ENCODE data around the gene CDC42SE1. TPM values are rescaled to one million over a fixed set of nuclear protein-coding genes. Genes with fewer than 3 reads are reported as not detected.
A peak's percentile ranks its signal among the peaks of the same experiment; 100 is the strongest.

CDC42SE1 gene
- total RNA-seq, 1 experiment from 2014 or later: 62.8 TPM

- no peaks in the 10 kb centered on the region for H4K20me1 ChIP-seq (ENCODE audit: insufficient read depth)
- no peaks in the 10 kb centered on the region for H3K79me2 ChIP-seq (ENCODE audit: low read depth)
- no peaks in the 10 kb centered on the region for H3K27me3 ChIP-seq (ENCODE audit: insufficient read depth, low read depth)
- peak within 1 kb of the TSS; percentile 66 for H3K4me3 ChIP-seq
- ChIA-PET POLR2A (ENCODE audit: unreplicated experiment) (interaction anchor here (0.6 to 0.7 kb wide), 2 partner anchors 41 to 101 kb away, joined by 3 to 4 read pairs; no protein-coding TSS in a partner anchor), CTCF (interaction anchor here (0.6 to 1.1 kb wide), 3 partner anchors 10 to 1943 kb away, joined by 3 to 5 read pairs (median 5); no protein-coding TSS in a partner anchor)
- H3K9me2 ChIP-seq (ENCODE audit: insufficient read depth): no peaks in the 10 kb centered on the region
- no TSS peak for BruUV-seq (replicated peaks)
- peak within 1 kb of the TSS; percentile 89 for H2AFZ ChIP-seq
- H3K4me1 ChIP-seq (replicated peaks; ENCODE audit: insufficient read depth): peaks cover 5% of the 10 kb centered on the region
- peak within 1 kb of the TSS; percentile 9 for H3K27ac ChIP-seq
- DNase-seq: peak in 1 of 2 experiments; percentile 70
- intact Hi-C loops (cut with micrococcal nuclease; ENCODE audit: unreplicated experiment): loop anchor here (1.0 kb wide), 1 partner anchor 39 kb away; the partner anchor contains the start of gene PRUNE1
- peaks cover 32% of the 10 kb centered on the region for H3F3A ChIP-seq (ENCODE audit: insufficient read depth, low read depth)
- no peaks in the 10 kb centered on the region for H3K9me3 ChIP-seq (ENCODE audit: insufficient read depth, low read depth)
- H3K4me2 ChIP-seq: peak within 1 kb of the TSS; percentile 97
- TF ChIP-seq EZH2 (IDR thresholded peaks at IDR 0.05; ENCODE audit: low read depth) (no peak), CTCF (conservative IDR thresholded peaks at IDR 0.05) (no peak)
- 0 out of 2 replicates have a peak, but pooled peaks cover 5% of the 10 kb centered on the region for H3K36me3 ChIP-seq (ENCODE audit: low read depth)
Observed at GRCh38 chr1:151047591-151047924, 11.9 kb downstream of the CDC42SE1 start, which contains the start of gene C1orf56. C1orf56 (plus strand) TSS chr1:151047751; CDS start chr1:151047848, 97 bp downstream.

GRCh38 chr1:151043163-151043562 lies 16.3 kb downstream of the CDC42SE1 start:
- POLR2A ChIA-PET (ENCODE audit: unreplicated experiment): no interaction called here
- DNase-seq: no peak

GRCh38 chr1:151039521-151039920 lies 19.9 kb downstream of the CDC42SE1 start:
- TF ChIP-seq EZH2 (IDR thresholded peaks at IDR 0.05; ENCODE audit: low read depth) (no peak), CTCF (conservative IDR thresholded peaks at IDR 0.05) (no peak)
- Histone ChIP-seq H3K36me3 (ENCODE audit: low read depth) (no peaks in the 10 kb centered on the region), H3K4me1 (replicated peaks; ENCODE audit: insufficient read depth) (peaks cover 12% of the 10 kb centered on the region), H2AFZ (no peak overlapping the region), H3F3A (ENCODE audit: insufficient read depth, low read depth) (no peaks in the 10 kb centered on the region), H3K4me3 (no peak overlapping the region), H3K4me2 (no peak overlapping the region), H3K27ac (no peak overlapping the region), H4K20me1 (ENCODE audit: insufficient read depth) (no peaks in the 10 kb centered on the region), H3K9me2 (ENCODE audit: insufficient read depth) (no peaks in the 10 kb centered on the region), H3K9me3 (ENCODE audit: insufficient read depth, low read depth) (no peaks in the 10 kb centered on the region), H3K79me2 (ENCODE audit: low read depth) (no peaks in the 10 kb centered on the region), H3K27me3 (ENCODE audit: insufficient read depth, low read depth) (no peaks in the 10 kb centered on the region)
- intact Hi-C loops (cut with micrococcal nuclease; ENCODE audit: unreplicated experiment): no loop called here
- ChIA-PET POLR2A (ENCODE audit: unreplicated experiment) (no interaction called here), CTCF (no interaction called here)
- no TSS peak for BruUV-seq (replicated peaks)
- DNase-seq: no peak

More at GRCh38 chr1:151043163-151043562, 16.3 kb downstream of the CDC42SE1 start:
- Histone ChIP-seq H3K4me3 (no peak overlapping the region), H3K4me1 (replicated peaks; ENCODE audit: insufficient read depth) (no peaks in the 10 kb centered on the region; the same call in 1 of the 2 replicates), H3K4me2 (no peak overlapping the region), H4K20me1 (ENCODE audit: insufficient read depth) (no peaks in the 10 kb centered on the region), H3F3A (ENCODE audit: insufficient read depth, low read depth) (0 out of 2 replicates have a peak, but pooled peaks cover 7% of the 10 kb centered on the region), H2AFZ (no peak overlapping the region), H3K9me3 (ENCODE audit: insufficient read depth, low read depth) (no peaks in the 10 kb centered on the region), H3K36me3 (ENCODE audit: low read depth) (no peaks in the 10 kb centered on the region), H3K79me2 (ENCODE audit: low read depth) (no peaks in the 10 kb centered on the region), H3K27ac (no peak overlapping the region), H3K9me2 (ENCODE audit: insufficient read depth) (no peaks in the 10 kb centered on the region), H3K27me3 (ENCODE audit: insufficient read depth, low read depth) (no peaks in the 10 kb centered on the region)
- intact Hi-C loops (cut with micrococcal nuclease; ENCODE audit: unreplicated experiment): no loop called here
- no peak for TF ChIP-seq EZH2 (IDR thresholded peaks at IDR 0.05; ENCODE audit: low read depth)
- TF ChIP-seq CTCF (conservative IDR thresholded peaks at IDR 0.05): no peak
- no TSS peak for BruUV-seq (replicated peaks)
- CTCF ChIA-PET: no interaction called here

All from PC-9 (cell line).